ENCODE measurements around the gene ZNF469.

DNA sequence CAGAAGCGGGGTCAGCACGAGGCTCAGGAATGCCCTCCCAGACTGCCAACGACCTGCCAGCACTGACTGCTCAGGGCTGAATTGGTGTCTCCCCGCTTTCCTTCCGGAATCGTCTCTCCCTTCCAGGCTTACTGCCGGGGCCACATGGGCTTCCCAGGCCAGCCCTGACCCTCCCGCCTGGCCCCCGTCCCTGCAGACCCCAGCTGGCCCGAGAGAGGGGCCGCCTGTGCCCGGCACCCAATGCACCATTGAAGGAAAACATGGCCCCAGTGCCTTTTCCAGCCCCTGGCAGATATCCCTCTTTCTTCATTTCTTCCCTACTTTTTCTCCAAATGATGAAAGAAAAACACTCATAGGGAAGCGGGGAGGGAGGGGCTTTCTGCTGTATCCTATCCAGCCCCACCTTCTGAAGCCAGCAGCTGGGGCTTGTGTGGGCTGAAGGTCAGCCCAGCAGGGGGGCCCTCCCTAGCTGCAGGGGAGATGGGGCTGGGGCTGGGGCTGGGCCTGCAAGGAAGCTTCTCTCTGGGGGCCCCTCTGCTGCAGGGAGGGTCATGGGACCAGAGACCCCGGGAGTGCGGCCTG is 25.9 kb downstream of the ZNF469 start:
- TF ChIP-seq, protein P1, sequence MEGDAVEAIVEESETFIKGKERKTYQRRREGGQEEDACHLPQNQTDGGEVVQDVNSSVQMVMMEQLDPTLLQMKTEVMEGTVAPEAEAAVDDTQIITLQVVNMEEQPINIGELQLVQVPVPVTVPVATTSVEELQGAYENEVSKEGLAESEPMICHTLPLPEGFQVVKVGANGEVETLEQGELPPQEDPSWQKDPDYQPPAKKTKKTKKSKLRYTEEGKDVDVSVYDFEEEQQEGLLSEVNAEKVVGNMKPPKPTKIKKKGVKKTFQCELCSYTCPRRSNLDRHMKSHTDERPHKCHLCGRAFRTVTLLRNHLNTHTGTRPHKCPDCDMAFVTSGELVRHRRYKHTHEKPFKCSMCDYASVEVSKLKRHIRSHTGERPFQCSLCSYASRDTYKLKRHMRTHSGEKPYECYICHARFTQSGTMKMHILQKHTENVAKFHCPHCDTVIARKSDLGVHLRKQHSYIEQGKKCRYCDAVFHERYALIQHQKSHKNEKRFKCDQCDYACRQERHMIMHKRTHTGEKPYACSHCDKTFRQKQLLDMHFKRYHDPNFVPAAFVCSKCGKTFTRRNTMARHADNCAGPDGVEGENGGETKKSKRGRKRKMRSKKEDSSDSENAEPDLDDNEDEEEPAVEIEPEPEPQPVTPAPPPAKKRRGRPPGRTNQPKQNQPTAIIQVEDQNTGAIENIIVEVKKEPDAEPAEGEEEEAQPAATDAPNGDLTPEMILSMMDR (IDR thresholded peaks at IDR 0.05; ENCODE audit: extremely low read depth in 1 of 2, insufficient read depth in 1 of 2, low read depth in 1 of 2, low read length in 2 of 2): no peak
- no peak for TF ChIP-seq POLR2AphosphoS5 (IDR thresholded peaks at IDR 0.05; ENCODE audit: insufficient read depth, low read depth, low read length)
- no peak for TF ChIP-seq MYC (IDR thresholded peaks at IDR 0.05; ENCODE audit: low read depth, low read length)
- TF ChIP-seq, protein P2, sequence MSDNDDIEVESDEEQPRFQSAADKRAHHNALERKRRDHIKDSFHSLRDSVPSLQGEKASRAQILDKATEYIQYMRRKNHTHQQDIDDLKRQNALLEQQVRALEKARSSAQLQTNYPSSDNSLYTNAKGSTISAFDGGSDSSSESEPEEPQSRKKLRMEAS (IDR thresholded peaks at IDR 0.05; ENCODE audit: insufficient read depth, insufficient read length): no peak
- TF ChIP-seq POLR2A (IDR thresholded peaks at IDR 0.05; ENCODE audit: low read depth, low read length): no peak
